Tongue (tissue), 1 donor: ENCODE results near the gene FOXL2. TPM values are rescaled to one million over a fixed set of nuclear protein-coding genes. Genes with fewer than 3 reads are reported as not detected.

Experiments used
- total RNA-seq: library from RNA; depleted of rRNA; stranded (reverse); fragments of >200 nt; gene quantifications from one replicate; pipeline ENCODE4 v1.2.3, GENCODE V29; 2014

Gene FOXL2
- total RNA-seq, 1 donor from 2014 or later: 0.41 TPM

Other genes with a start within 250 kb of the FOXL2 start
- 24.1 TPM for gene PIK3CB, start 112.2 kb downstream of the FOXL2 start, total RNA-seq
- not detected for gene FOXL2NB, start 80 bp upstream of the FOXL2 start, total RNA-seq
- not detected for gene PRR23A, start 59.1 kb upstream of the FOXL2 start, total RNA-seq
- not detected for gene PRR23B, start 73.8 kb upstream of the FOXL2 start, total RNA-seq
- gene PRR23C, start 97.8 kb upstream of the FOXL2 start, total RNA-seq: not detected